GM23338 (cell line): ENCODE data around the gene PARVB. TPM values are rescaled to one million over a fixed set of nuclear protein-coding genes. Genes with fewer than 3 reads are reported as not detected.

Experiments
- ATAC-seq: fragments of 200-7000 bp; cut with Tn5 transposase; 3 replicates; pipeline ENCODE4 v1.9.1; 2020
- DNase-seq: peaks from one replicate; pipeline ENCODE4 v3.0.0-alpha.2; 2015; ENCODE audit warnings: low spot score
- H2AFZ ChIP-seq: fragments of 200-600 bp; sonication (generic); 2 replicates; pipeline ENCODE4 v1.8.0; 2016; ENCODE audit warnings: antibody characterized with exemption, mild to moderate bottlenecking, moderate library complexity
- H3F3A ChIP-seq: fragments of 200-600 bp; sonication (generic); replicated peaks from 2 replicates; pipeline ENCODE4 v1.8.0; 2017; ENCODE audit warnings: antibody characterized with exemption, mixed run types, low read depth
- H3K27ac ChIP-seq: fragments of 200-600 bp; sonication (generic); 2 replicates; pipeline ENCODE4 v1.6.1; 2016; ENCODE audit warnings: low read depth
- H3K27me3 ChIP-seq: fragments of 200-600 bp; sonication (generic); 2 replicates; pipeline ENCODE4 v1.8.0; 2016; ENCODE audit warnings: mild to moderate bottlenecking, mixed run types, moderate library complexity; ENCODE audit not compliant: insufficient read depth
- H3K36me3 ChIP-seq: fragments of 200-600 bp; sonication (generic); 2 replicates; pipeline ENCODE4 v1.8.0; 2016; ENCODE audit warnings: mild to moderate bottlenecking; ENCODE audit not compliant: insufficient read depth
- H3K4me1 ChIP-seq: fragments of 200-600 bp; sonication (generic); 2 replicates; pipeline ENCODE4 v1.8.0; 2016; ENCODE audit warnings: mild to moderate bottlenecking, moderate library complexity; ENCODE audit not compliant: insufficient read depth
- H3K4me2 ChIP-seq: fragments of 200-600 bp; sonication (generic); 2 replicates; pipeline ENCODE4 v1.7.1; 2017; ENCODE audit warnings: mixed run types
- H3K4me3 ChIP-seq: fragments of 200-600 bp; sonication (generic); 2 replicates; pipeline ENCODE4 v1.6.1; 2016; ENCODE audit warnings: mixed run types
- H3K79me2 ChIP-seq: fragments of 200-600 bp; sonication (generic); replicated peaks from 2 replicates; pipeline ENCODE4 v1.8.0; 2017; ENCODE audit warnings: mild to moderate bottlenecking; ENCODE audit not compliant: insufficient read depth
- H3K9me2 ChIP-seq: fragments of 200-600 bp; sonication (generic); 2 replicates; pipeline ENCODE4 v1.8.0; 2017; ENCODE audit not compliant: insufficient read depth
- H4K20me1 ChIP-seq: fragments of 200-600 bp; sonication (generic); replicated peaks from 2 replicates; pipeline ENCODE4 v1.8.0; 2017; ENCODE audit warnings: mild to moderate bottlenecking; ENCODE audit not compliant: insufficient read depth
- H3K27ac Mint-ChIP-seq: 2 replicates; pipeline ENCODE4 v1.8.0; 2020; ENCODE audit warnings: inconsistent platforms, mild to moderate bottlenecking, moderate library complexity, mixed read lengths
- H3K27me3 Mint-ChIP-seq: 3 replicates; pipeline ENCODE4 v1.8.0; 2022; ENCODE audit warnings: low read depth, mild to moderate bottlenecking, moderate library complexity, mixed read lengths, inconsistent platforms; ENCODE audit not compliant: insufficient read depth, poor library complexity
- H3K36me3 Mint-ChIP-seq: 3 replicates; pipeline ENCODE4 v1.8.0; 2021; ENCODE audit warnings: low read depth, mild to moderate bottlenecking, inconsistent platforms, moderate library complexity, mixed read lengths
- H3K4me1 Mint-ChIP-seq: 3 replicates; pipeline ENCODE4 v1.8.0; 2020; ENCODE audit warnings: mild to moderate bottlenecking, inconsistent platforms, mixed read lengths
- H3K4me3 Mint-ChIP-seq: 3 replicates; pipeline ENCODE4 v1.8.0; 2021; ENCODE audit warnings: moderate library complexity, mild to moderate bottlenecking, inconsistent platforms, mixed read lengths
- H3K9me3 Mint-ChIP-seq: 3 replicates; pipeline ENCODE4 v1.8.0; 2020; ENCODE audit warnings: moderate library complexity, mild to moderate bottlenecking, inconsistent platforms, mixed read lengths
- POLR2AphosphoS5 ChIP-seq: IDR thresholded peaks from 2 replicates; pipeline ENCODE4 v1.6.1; 2016; ENCODE audit warnings: antibody characterized with exemption, low read depth
- STAT1 ChIP-seq: IDR thresholded peaks from one replicate; pipeline ENCODE4 v1.6.1; 2016; ENCODE audit warnings: antibody characterized with exemption; ENCODE audit not compliant: unreplicated experiment
- ZNF114 ChIP-seq: fragments of 250-450 bp; sonication (Bioruptor Pico); IDR thresholded peaks from 2 replicates; pipeline ENCODE4 v1.5.0; 2020; ENCODE audit warnings: mild to moderate bottlenecking, moderate library complexity
- polyA plus RNA-seq: library from polyadenylated mRNA; unstranded; fragments of >200 nt; fragmentation: Nextera tagmentation; extraction: Ambion mirVana; gene quantifications from 2 replicates; pipeline ENCODE4 v1.2.1, GENCODE V29; 2016
- total RNA-seq: library from RNA; depleted of rRNA; stranded (reverse); fragments of >200 nt; shearing (Covaris generic); gene quantifications from 2 replicates; pipeline ENCODE4 v1.2.3, GENCODE V29; 2014
- TF ChIP-seq, protein P1 (sequence below): IDR thresholded peaks from 2 replicates; pipeline ENCODE4 v1.6.1; 2016; ENCODE audit warnings: antibody characterized with exemption
- TF ChIP-seq, protein P2 (sequence below): fragments of 250-450 bp; sonication (Bioruptor Pico); IDR thresholded peaks from 2 replicates; pipeline ENCODE4 v1.5.0; 2020; ENCODE audit warnings: mild to moderate bottlenecking, moderate library complexity
- TF ChIP-seq, protein P3 (sequence below), 2 experiments: fragments of 200-600 bp in 1 of 2; sonication (generic) in 1 of 2; conservative IDR thresholded peaks; 2 replicates each; pipeline versions ENCODE4 v1.5.1 to v1.6.1; 2016 to 2017; ENCODE audit warnings: antibody characterized with exemption in 2 of 2, low read depth in 2 of 2, mild to moderate bottlenecking in 2 of 2, moderate library complexity in 1 of 2

Gene PARVB
- total and polyA plus RNA-seq, 2 experiments from 2014 or later, result 4.3 to 7.7 TPM

DNA sequence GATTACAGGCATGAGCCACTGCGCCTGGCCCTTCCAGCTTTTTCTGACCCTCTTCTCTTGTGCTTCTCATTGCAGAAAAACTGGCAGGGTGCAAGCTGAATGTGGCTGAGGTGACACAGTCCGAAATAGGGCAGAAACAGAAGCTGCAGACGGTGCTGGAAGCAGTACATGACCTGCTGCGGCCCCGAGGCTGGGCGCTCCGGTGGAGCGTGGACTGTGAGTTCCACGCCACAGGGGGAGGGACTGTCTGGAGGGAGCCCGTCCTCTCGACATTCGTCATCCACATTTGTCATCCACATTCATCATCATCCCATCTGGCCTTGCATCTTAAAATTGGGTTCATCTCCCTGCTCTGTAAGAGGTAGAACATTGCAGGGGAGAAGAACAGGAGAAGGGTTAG, 107.3 kb downstream of the PARVB start:
- Mint-ChIP-seq H3K4me3 (no peak overlapping the region), H3K36me3 (peaks cover 28% of the 10 kb centered on the region), H3K9me3 (peaks cover 32% of the 10 kb centered on the region), H3K27me3 (peaks cover 9% of the 10 kb centered on the region), H3K27ac (no peak overlapping the region), H3K4me1 (peaks cover 20% of the 10 kb centered on the region)
- Histone ChIP-seq H2AFZ (no peak overlapping the region), H3K9me2 (no peaks in the 10 kb centered on the region), H3K36me3 (no peaks in the 10 kb centered on the region), H3K4me3 (no peak overlapping the region), H4K20me1 (no peaks in the 10 kb centered on the region), H3F3A (no peaks in the 10 kb centered on the region), H3K4me1 (peaks cover 8% of the 10 kb centered on the region), H3K27ac (no peak overlapping the region), H3K79me2 (no peaks in the 10 kb centered on the region), H3K4me2 (no peak overlapping the region), H3K27me3 (no peaks in the 10 kb centered on the region)
- no peak for TF ChIP-seq ZNF114 (CRISPR knock-in tag)
- TF ChIP-seq, protein P1, sequence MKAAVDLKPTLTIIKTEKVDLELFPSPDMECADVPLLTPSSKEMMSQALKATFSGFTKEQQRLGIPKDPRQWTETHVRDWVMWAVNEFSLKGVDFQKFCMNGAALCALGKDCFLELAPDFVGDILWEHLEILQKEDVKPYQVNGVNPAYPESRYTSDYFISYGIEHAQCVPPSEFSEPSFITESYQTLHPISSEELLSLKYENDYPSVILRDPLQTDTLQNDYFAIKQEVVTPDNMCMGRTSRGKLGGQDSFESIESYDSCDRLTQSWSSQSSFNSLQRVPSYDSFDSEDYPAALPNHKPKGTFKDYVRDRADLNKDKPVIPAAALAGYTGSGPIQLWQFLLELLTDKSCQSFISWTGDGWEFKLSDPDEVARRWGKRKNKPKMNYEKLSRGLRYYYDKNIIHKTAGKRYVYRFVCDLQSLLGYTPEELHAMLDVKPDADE, result no peak
- no peak for TF ChIP-seq STAT1
- TF ChIP-seq, protein P2, sequence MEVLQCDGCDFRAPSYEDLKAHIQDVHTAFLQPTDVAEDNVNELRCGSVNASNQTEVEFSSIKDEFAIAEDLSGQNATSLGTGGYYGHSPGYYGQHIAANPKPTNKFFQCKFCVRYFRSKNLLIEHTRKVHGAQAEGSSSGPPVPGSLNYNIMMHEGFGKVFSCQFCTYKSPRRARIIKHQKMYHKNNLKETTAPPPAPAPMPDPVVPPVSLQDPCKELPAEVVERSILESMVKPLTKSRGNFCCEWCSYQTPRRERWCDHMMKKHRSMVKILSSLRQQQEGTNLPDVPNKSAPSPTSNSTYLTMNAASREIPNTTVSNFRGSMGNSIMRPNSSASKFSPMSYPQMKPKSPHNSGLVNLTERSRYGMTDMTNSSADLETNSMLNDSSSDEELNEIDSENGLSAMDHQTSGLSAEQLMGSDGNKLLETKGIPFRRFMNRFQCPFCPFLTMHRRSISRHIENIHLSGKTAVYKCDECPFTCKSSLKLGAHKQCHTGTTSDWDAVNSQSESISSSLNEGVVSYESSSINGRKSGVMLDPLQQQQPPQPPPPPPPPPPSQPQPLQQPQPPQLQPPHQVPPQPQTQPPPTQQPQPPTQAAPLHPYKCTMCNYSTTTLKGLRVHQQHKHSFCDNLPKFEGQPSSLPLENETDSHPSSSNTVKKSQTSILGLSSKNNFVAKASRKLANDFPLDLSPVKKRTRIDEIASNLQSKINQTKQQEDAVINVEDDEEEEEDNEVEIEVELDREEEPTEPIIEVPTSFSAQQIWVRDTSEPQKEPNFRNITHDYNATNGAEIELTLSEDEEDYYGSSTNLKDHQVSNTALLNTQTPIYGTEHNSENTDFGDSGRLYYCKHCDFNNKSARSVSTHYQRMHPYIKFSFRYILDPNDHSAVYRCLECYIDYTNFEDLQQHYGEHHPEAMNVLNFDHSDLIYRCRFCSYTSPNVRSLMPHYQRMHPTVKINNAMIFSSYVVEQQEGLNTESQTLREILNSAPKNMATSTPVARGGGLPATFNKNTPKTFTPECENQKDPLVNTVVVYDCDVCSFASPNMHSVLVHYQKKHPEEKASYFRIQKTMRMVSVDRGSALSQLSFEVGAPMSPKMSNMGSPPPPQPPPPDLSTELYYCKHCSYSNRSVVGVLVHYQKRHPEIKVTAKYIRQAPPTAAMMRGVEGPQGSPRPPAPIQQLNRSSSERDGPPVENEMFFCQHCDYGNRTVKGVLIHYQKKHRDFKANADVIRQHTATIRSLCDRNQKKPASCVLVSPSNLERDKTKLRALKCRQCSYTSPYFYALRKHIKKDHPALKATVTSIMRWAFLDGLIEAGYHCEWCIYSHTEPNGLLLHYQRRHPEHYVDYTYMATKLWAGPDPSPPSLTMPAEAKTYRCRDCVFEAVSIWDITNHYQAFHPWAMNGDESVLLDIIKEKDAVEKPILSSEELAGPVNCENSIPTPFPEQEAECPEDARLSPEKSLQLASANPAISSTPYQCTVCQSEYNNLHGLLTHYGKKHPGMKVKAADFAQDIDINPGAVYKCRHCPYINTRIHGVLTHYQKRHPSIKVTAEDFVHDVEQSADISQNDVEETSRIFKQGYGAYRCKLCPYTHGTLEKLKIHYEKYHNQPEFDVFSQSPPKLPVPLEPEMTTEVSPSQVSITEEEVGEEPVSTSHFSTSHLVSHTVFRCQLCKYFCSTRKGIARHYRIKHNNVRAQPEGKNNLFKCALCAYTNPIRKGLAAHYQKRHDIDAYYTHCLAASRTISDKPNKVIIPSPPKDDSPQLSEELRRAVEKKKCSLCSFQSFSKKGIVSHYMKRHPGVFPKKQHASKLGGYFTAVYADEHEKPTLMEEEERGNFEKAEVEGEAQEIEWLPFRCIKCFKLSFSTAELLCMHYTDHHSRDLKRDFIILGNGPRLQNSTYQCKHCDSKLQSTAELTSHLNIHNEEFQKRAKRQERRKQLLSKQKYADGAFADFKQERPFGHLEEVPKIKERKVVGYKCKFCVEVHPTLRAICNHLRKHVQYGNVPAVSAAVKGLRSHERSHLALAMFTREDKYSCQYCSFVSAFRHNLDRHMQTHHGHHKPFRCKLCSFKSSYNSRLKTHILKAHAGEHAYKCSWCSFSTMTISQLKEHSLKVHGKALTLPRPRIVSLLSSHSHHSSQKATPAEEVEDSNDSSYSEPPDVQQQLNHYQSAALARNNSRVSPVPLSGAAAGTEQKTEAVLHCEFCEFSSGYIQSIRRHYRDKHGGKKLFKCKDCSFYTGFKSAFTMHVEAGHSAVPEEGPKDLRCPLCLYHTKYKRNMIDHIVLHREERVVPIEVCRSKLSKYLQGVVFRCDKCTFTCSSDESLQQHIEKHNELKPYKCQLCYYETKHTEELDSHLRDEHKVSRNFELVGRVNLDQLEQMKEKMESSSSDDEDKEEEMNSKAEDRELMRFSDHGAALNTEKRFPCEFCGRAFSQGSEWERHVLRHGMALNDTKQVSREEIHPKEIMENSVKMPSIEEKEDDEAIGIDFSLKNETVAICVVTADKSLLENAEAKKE (CRISPR knock-in tag), result no peak
- TF ChIP-seq, protein P3, sequence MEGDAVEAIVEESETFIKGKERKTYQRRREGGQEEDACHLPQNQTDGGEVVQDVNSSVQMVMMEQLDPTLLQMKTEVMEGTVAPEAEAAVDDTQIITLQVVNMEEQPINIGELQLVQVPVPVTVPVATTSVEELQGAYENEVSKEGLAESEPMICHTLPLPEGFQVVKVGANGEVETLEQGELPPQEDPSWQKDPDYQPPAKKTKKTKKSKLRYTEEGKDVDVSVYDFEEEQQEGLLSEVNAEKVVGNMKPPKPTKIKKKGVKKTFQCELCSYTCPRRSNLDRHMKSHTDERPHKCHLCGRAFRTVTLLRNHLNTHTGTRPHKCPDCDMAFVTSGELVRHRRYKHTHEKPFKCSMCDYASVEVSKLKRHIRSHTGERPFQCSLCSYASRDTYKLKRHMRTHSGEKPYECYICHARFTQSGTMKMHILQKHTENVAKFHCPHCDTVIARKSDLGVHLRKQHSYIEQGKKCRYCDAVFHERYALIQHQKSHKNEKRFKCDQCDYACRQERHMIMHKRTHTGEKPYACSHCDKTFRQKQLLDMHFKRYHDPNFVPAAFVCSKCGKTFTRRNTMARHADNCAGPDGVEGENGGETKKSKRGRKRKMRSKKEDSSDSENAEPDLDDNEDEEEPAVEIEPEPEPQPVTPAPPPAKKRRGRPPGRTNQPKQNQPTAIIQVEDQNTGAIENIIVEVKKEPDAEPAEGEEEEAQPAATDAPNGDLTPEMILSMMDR (conservative IDR thresholded peaks at IDR 0.05; ENCODE audit: low read depth in 2 of 2), result no peak
- no peak for TF ChIP-seq POLR2AphosphoS5
- ATAC-seq, result no peak
- no peak for DNase-seq
